ENCODE results near the gene WSCD1.

WSCD1 gene

DNA sequence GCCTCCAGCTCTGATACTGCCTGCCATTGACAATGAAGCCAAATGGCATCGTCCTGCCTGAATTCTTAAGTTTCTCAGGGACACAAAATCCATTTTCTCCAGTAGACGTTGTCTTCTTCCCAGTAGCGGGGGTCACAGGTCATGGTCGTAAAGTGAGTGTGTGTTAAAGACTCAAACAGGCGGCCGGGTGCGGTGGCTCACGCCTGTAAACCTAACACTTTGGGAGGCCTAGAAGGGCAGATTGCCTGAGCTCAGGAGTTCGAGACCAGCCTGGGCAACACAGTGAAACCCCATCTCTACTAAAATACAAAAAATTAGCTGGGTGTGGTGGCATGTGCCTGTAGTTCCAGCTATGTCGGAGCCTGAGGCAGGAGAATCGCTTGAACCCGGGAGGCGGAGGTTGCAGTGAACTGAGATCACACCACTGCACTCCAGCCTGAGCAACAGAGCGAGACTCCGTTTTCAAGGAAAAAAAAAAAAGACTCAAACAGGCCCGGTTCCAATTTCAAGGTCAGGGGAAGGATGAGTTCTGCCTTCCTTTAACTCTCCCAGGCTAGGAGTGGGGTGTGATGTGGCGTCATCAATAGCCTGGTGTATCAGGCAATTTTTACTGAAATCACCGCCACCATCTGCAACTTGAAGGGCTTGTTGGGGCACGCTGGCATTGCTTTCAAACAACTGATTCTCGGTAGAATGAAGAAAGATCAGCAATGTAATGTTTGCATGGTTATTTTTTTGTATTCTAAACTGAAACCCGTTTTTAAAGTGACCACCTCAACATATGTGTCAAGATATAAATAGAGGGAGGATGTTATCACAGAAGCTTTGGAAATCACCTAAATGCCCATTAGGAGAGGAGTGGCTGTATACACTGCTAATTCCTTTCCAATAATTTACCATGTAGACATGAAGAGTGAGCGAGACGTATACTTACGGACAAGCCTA lies 91.0 kb downstream of the WSCD1 start:
- DNase-seq, result no peak

DNA sequence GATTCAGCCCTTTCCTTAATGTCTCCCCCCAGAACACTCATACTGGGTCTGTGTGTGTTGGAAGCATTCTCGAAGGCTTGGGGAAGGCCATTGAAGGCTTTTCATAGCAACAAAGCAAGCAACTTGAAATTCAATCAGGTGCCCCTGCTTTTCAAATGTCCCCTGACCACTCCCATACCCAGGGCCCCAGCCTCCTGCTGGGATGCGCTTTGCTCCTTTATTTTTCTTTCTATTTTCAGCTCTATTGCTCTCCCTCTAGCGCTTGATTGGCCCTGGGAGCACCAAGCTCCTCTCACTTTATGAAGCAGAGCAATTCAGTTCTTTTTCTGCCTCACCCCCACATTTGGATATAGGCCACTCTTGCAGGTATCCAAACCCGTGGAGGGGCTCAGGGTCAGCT lies 92.0 kb downstream of the WSCD1 start:
- no peak for DNase-seq

- no peak for DNase-seq
Observed at GRCh38 chr17:6162892-6163291, 92.7 kb downstream of the WSCD1 start.

GRCh38 chr17:6163612-6164333 lies 93.6 kb downstream of the WSCD1 start:
- no peak for DNase-seq

DNA sequence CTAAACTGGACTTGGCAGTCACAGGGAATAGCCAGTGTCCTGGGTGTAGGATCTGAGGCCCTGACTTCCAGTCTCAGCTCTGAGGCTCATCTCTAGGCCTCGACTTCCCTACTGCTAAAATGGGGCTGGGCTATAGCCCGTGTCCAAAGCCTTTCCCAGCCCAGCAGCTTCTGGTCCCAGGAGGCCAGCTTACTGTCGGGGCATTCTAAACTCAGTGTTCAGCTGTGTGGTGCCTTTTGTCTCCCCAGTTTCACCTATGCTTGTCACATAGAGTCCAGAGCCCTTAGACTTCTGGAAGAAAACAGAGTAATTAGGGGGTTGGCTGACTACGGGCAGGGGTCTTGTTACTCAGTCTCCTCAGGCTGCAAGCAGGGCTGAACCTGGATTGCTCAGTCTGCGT lies 94.8 kb downstream of the WSCD1 start:
- DNase-seq, result no peak

DNA sequence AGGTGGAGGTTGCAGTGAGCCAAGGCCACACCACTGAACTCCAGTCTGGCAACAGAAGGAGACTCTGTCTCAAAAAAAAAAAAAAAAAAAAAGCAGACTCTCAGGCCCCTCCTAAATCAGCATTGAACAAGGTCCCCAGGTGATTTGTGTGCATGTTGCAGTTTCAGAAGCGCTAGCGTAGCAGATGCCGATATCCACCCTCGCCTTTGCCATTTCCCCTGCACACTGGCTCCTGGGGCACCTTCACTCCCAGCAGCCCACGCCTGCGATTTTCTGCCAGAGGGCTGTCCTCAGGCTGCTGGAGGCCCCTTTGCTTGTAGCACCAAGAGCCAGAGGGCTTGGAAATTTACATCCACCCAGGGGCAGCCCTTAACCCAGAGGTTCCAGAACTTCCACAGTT lies 95.6 kb downstream of the WSCD1 start:
- DNase-seq, result no peak

DNA sequence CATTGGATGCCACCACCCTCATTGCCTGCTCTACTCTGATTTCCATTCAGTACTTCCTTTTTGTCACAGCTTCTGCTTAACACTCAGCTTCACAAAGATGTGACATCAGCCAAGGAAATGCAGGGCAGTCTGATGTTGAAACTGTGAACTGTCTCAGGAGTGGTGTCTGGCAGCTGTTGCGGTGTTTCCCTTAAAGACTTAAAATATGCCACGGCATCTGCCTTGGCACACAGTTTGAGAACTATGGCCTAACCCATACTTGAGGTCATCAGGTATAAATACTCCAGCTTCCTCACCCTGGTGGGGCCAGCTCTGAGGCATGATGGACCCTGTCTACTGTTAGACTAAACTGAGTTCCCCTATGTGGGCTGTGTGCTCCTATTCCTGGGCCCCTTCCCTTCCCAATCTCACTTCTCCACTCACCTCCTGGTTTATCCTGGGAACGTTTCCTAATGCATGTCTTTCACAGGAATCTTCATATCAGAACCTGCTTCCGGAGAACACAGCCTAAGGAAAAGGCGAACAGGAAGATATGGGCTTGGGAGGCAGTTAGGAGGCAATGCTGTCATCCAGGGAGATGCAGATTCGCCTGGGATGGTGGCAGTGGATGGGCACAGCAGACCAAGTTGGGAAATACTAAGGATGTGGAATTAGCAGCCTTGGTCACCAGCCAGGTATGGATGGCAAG lies 96.5 kb downstream of the WSCD1 start:
- DNase-seq, result no peak

GRCh38 chr17:6168296-6168695 lies 98.1 kb downstream of the WSCD1 start:
- no peak for DNase-seq

DNA sequence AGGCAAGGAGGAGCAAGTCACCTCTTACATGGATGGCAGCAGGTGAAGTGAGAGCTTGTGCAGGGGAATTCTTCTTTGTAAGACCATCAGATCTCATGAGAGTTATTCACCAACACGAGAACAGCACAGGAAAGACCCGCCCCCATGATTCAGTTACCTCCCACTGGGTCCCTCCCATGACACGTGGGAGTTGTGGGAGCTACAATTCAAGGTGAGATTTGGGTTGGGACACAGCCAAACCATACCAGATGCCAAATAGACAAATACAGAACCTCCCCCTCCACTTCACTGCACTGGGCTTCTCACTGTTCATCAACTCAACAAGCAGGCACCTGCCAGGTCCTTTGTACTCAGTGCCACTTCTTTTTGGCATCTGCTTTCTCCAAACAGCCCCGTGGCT lies 100.2 kb downstream of the WSCD1 start:
- no peak for DNase-seq

GRCh38 chr17:6172642-6173330 lies 102.6 kb downstream of the WSCD1 start:
- no peak for DNase-seq

- no peak for DNase-seq
Observed at GRCh38 chr17:6173653-6174052, 103.5 kb downstream of the WSCD1 start.

Measured in CD4-positive, alpha-beta T cell treated with Interleukin-1 beta for 1 hour (primary cell).